Activated CD8-positive, alpha-beta memory T cell treated with anti-CD3 and anti-CD28 coated beads, Interleukin-2, amount 10 ng/mL, durations not matched to agents 7 days and 5 days (primary cell): ENCODE results near the gene SCAANT1. TPM values are rescaled to one million over a fixed set of nuclear protein-coding genes. Genes with fewer than 3 reads are reported as not detected.

Experiments used
- ATAC-seq: fragments of 150-1000 bp; cut with Tn5 transposase; one replicate; pipeline ENCODE4 v1.10.0; 2021; ENCODE audit warnings: moderate library complexity
- CTCF ChIA-PET: fragments of 350-600 bp; sonication (Branson Sonifier 250); formaldehyde crosslinking; loops from one replicate; lab custom pipeline; 2021; ENCODE audit warnings: antibody characterized with exemption; lab: Charles Lee
- DNase-seq: peaks from one replicate; pipeline ENCODE4 v3.0.0-alpha.2; 2020
- H3K27ac Mint-ChIP-seq: one replicate; pipeline ENCODE4 v1.8.0; 2021; ENCODE audit warnings: mild to moderate bottlenecking, mixed read lengths
- H3K27me3 Mint-ChIP-seq: one replicate; pipeline ENCODE4 v1.8.0; 2021; ENCODE audit warnings: mixed read lengths
- H3K36me3 Mint-ChIP-seq: one replicate; pipeline ENCODE4 v1.8.0; 2021; ENCODE audit warnings: mild to moderate bottlenecking, mixed read lengths
- H3K4me1 Mint-ChIP-seq: one replicate; pipeline ENCODE4 v1.8.0; 2021; ENCODE audit warnings: mixed read lengths
- H3K4me3 Mint-ChIP-seq: one replicate; pipeline ENCODE4 v1.8.0; 2021; ENCODE audit warnings: mild to moderate bottlenecking, moderate library complexity, mixed read lengths
- H3K9me3 Mint-ChIP-seq: one replicate; pipeline ENCODE4 v1.8.0; 2022; ENCODE audit warnings: low read depth, mixed read lengths
- total RNA-seq, 2 experiments: library from RNA; stranded (reverse); gene quantifications; one replicate each; pipeline ENCODE4 v1.2.3, GENCODE V29; 2021

SCAANT1 gene
- total RNA-seq, 2 experiments from 2014 or later: 1.3 TPM; not detected in 1

GRCh38 chr3:63862804-63863149 lies 49.4 kb downstream of the SCAANT1 start:
- DNase-seq (no peak), ATAC-seq (no peak)
- no peaks in the 10 kb centered on the region for H3K27me3 Mint-ChIP-seq
- H3K4me1 Mint-ChIP-seq: peaks cover 45% of the 10 kb centered on the region
- H3K4me3 Mint-ChIP-seq: peak overlapping the region; percentile 78
- peak overlapping the region; percentile 91 for H3K27ac Mint-ChIP-seq
- H3K36me3 Mint-ChIP-seq: peaks cover 24% of the 10 kb centered on the region
- CTCF ChIA-PET: interaction anchor here (1.3 kb wide), 1 partner anchor 14 kb away, joined by 3 read pairs; no protein-coding TSS in a partner anchor
- H3K9me3 Mint-ChIP-seq: no peaks in the 10 kb centered on the region

Other genes starting within 250 kb of the SCAANT1 start
- not detected for gene C3orf49, start 93.1 kb downstream of the SCAANT1 start, total RNA-seq
- gene THOC7, start 48.6 kb downstream of the SCAANT1 start, total RNA-seq: 10 to 100 TPM; 77.7 to 78.1 TPM
- gene ATXN7, start 48.5 kb downstream of the SCAANT1 start, total RNA-seq: 10 to 100 TPM; 41.9 to 56.5 TPM
- gene PSMD6, start 111.1 kb upstream of the SCAANT1 start, total RNA-seq: 10 to 100 TPM; 68.0 to 94.9 TPM